Measurements from ENCODE around the gene TRPC6. TPM values are rescaled to one million over a fixed set of nuclear protein-coding genes. Genes with fewer than 3 reads are reported as not detected.
"Not testable (repeated sequence)": the region's sequence is repeated elsewhere in the genome, so short reads cannot be mapped to it uniquely, and the experiment has no call there.

The TRPC6 gene
- total RNA-seq, 1 experiment from 2014 or later, result 1.3 TPM

GRCh38 chr11:101441747-101442146 lies 142.1 kb downstream of the TRPC6 start (continued):
- TF ChIP-seq E2F4 (CRISPR knock-in tag; IDR thresholded peaks at IDR 0.05; ENCODE audit: borderline replicate concordance, low read depth) (no peak), NFE2L1 (CRISPR knock-in tag; IDR thresholded peaks at IDR 0.05) (no peak), E2F5 (CRISPR knock-in tag; IDR thresholded peaks at IDR 0.05) (no peak)

- ChIA-PET CTCF (interaction anchor here (1.0 to 2.0 kb wide), 3 partner anchors 9 to 421 kb away, joined by 3 to 7 read pairs (median 5); no protein-coding TSS in a partner anchor), POLR2A (no interaction called here)
- 0 out of 2 replicates have a peak, but pooled peaks cover 5% of the 10 kb centered on the region for H3K4me1 Mint-ChIP-seq
- H3K27ac Mint-ChIP-seq, result no peak overlapping the region
- H3K9me3 Mint-ChIP-seq, result no peaks in the 10 kb centered on the region
- ATAC-seq (peak; percentile 79), DNase-seq (ENCODE audit: low spot score) (no peak)
- no peaks in the 10 kb centered on the region for H3K27me3 Mint-ChIP-seq (ENCODE audit: low read depth)
- no peak for TF ChIP-seq KAT7 (CRISPR knock-in tag; IDR thresholded peaks at IDR 0.05; ENCODE audit: borderline replicate concordance)
- no peak for TF ChIP-seq ZNF263 (CRISPR knock-in tag; IDR thresholded peaks at IDR 0.05; ENCODE audit: low read depth)
- no peak for TF ChIP-seq PRDM15 (CRISPR knock-in tag; IDR thresholded peaks at IDR 0.05)
- no peak for TF ChIP-seq IRF2 (CRISPR knock-in tag; IDR thresholded peaks at IDR 0.05; ENCODE audit: borderline replicate concordance, low read depth)
- TF ChIP-seq ATF2 (CRISPR knock-in tag; IDR thresholded peaks at IDR 0.05; ENCODE audit: borderline replicate concordance, low read depth), result no peak
- TF ChIP-seq ZNF232 (CRISPR knock-in tag; IDR thresholded peaks at IDR 0.05), result no peak
- TF ChIP-seq CBFB (CRISPR knock-in tag; IDR thresholded peaks at IDR 0.05; ENCODE audit: low read depth), result no peak
- TF ChIP-seq OVOL2 (CRISPR knock-in tag; IDR thresholded peaks at IDR 0.05; ENCODE audit: borderline replicate concordance), result no peak
- TF ChIP-seq GTF2I (CRISPR knock-in tag; conservative IDR thresholded peaks at IDR 0.05), result no peak
- no peak for TF ChIP-seq SP1 (CRISPR knock-in tag; conservative IDR thresholded peaks at IDR 0.05)
- TF ChIP-seq FOXK1 (CRISPR knock-in tag; IDR thresholded peaks at IDR 0.05), result no peak
- H3K4me3 Mint-ChIP-seq, result no peak overlapping the region
- no peaks in the 10 kb centered on the region for H3K36me3 Mint-ChIP-seq
Observed at GRCh38 chr11:101439488-101439887, 144.3 kb downstream of the TRPC6 start.

GRCh38 chr11:101438708-101439107 lies 145.1 kb downstream of the TRPC6 start:
- ATAC-seq; H3K9me3 Mint-ChIP-seq; H3K27ac Mint-ChIP-seq; H3K4me3 Mint-ChIP-seq; POLR2A ChIA-PET; H3K36me3 Mint-ChIP-seq; H3K4me1 Mint-ChIP-seq; H3K27me3 Mint-ChIP-seq (ENCODE audit: low read depth); DNase-seq (ENCODE audit: low spot score): not testable (repeated sequence)
- CTCF ChIA-PET, result interaction anchor here (1.2 to 2.0 kb wide), 3 partner anchors 8 to 422 kb away, joined by 4 to 7 read pairs (median 5); no protein-coding TSS in a partner anchor

GRCh38 chr11:101438126-101438525 lies 145.7 kb downstream of the TRPC6 start:
- no peak for DNase-seq (ENCODE audit: low spot score)
- TF ChIP-seq MXD4 (CRISPR knock-in tag; IDR thresholded peaks at IDR 0.05; ENCODE audit: borderline replicate concordance), result no peak
- no peak for TF ChIP-seq ZNF423 (CRISPR knock-in tag; IDR thresholded peaks at IDR 0.05)
- no peak for TF ChIP-seq ETV6 (CRISPR knock-in tag; IDR thresholded peaks at IDR 0.05)
- TF ChIP-seq CBFB (CRISPR knock-in tag; IDR thresholded peaks at IDR 0.05; ENCODE audit: low read depth), result no peak
- no peak for TF ChIP-seq ZNF263 (CRISPR knock-in tag; IDR thresholded peaks at IDR 0.05; ENCODE audit: low read depth)
- TF ChIP-seq TEAD1 (CRISPR knock-in tag; IDR thresholded peaks at IDR 0.05), result no peak
- TF ChIP-seq ZNF396 (CRISPR knock-in tag; IDR thresholded peaks at IDR 0.05; ENCODE audit: borderline replicate concordance), result no peak
- no peak for TF ChIP-seq GTF2I (CRISPR knock-in tag; conservative IDR thresholded peaks at IDR 0.05)

More at GRCh38 chr11:101438126-101438525, 145.7 kb downstream of the TRPC6 start:
- CTCF ChIA-PET, result interaction anchor here (1.6 kb wide), 1 partner anchor 9 kb away, joined by 4 read pairs; no protein-coding TSS in a partner anchor
- 0 out of 2 replicates have a peak, but pooled peaks cover 5% of the 10 kb centered on the region for H3K4me1 Mint-ChIP-seq
- POLR2A ChIA-PET, result no interaction called here
- no peak overlapping the region for H3K27ac Mint-ChIP-seq
- no peak overlapping the region for H3K4me3 Mint-ChIP-seq
- H3K36me3 Mint-ChIP-seq, result no peaks in the 10 kb centered on the region
- no peaks in the 10 kb centered on the region for H3K27me3 Mint-ChIP-seq (ENCODE audit: low read depth)
- H3K9me3 Mint-ChIP-seq, result no peaks in the 10 kb centered on the region
- no peak for ATAC-seq

Data from WTC11 (cell line).